Activated naive CD4-positive, alpha-beta T cell treated with anti-CD3 and anti-CD28 coated beads, Interleukin-2, amount 10 ng/mL, durations not matched to agents 7 days and 5 days (primary cell): Measurements from ENCODE around the gene SLC38A9.

ENCODE experiments used
- CTCF ChIA-PET: fragments of 350-600 bp; sonication (Branson Sonifier 250); formaldehyde crosslinking; loops from one replicate; lab custom pipeline; 2021; ENCODE audit warnings: antibody characterized with exemption; lab: Charles Lee
- DNase-seq: peaks from one replicate; pipeline ENCODE4 v3.0.0-alpha.2; 2020
- H3K27ac Mint-ChIP-seq: one replicate; pipeline ENCODE4 v1.8.0; 2021; ENCODE audit warnings: mild to moderate bottlenecking, moderate library complexity, mixed read lengths
- H3K27me3 Mint-ChIP-seq: one replicate; pipeline ENCODE4 v1.8.0; 2021; ENCODE audit warnings: mild to moderate bottlenecking, mixed read lengths
- H3K36me3 Mint-ChIP-seq: one replicate; pipeline ENCODE4 v1.8.0; 2021; ENCODE audit warnings: mixed read lengths
- H3K4me1 Mint-ChIP-seq: one replicate; pipeline ENCODE4 v1.8.0; 2021; ENCODE audit warnings: mixed read lengths
- H3K4me3 Mint-ChIP-seq: one replicate; pipeline ENCODE4 v1.8.0; 2021; ENCODE audit warnings: mild to moderate bottlenecking, moderate library complexity, mixed read lengths
- H3K9me3 Mint-ChIP-seq: one replicate; pipeline ENCODE4 v1.8.0; 2021; ENCODE audit warnings: mixed read lengths

The SLC38A9 gene

DNA sequence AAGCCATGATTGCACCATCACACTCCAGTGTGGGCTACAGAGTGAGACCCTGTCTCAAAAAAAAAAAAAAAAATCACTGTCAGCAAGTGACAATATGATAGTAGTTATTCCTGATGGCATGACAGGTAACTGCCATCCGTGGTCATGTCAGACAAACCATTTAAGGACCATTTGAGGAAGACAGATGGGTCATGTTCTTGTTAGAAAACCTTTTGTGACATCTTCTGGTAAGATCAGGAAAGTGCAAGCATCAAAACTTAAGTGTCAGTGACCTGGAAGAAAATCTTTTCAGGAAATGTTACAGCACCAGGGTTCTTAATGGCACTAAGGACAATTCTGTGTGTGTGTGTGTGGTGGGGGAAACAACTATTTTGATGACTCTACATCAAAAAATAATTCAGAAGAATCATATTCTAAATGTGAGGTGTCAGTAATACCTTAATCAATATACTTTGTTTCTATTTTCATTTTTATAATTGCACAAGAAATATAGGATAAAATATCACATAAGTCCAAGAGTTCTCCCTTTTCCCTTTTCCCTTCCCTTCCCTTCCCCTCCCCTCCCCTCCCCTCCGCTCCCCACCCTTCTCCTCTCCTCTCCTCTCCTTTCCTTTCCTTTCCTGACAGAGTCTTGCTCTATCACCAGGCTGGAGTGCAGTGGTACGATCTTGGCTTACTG is 17.8 kb downstream of the SLC38A9 start:
- no peak for DNase-seq
- no peak overlapping the region for H3K4me3 Mint-ChIP-seq
- peaks cover 14% of the 10 kb centered on the region for H3K36me3 Mint-ChIP-seq
- no peaks in the 10 kb centered on the region for H3K27me3 Mint-ChIP-seq
- no peak overlapping the region for H3K27ac Mint-ChIP-seq
- no peaks in the 10 kb centered on the region for H3K9me3 Mint-ChIP-seq
- CTCF ChIA-PET: interaction anchor here (0.7 to 1.1 kb wide), 3 partner anchors 11 to 352 kb away, joined by 3 read pairs; no protein-coding TSS in a partner anchor
- H3K4me1 Mint-ChIP-seq: peaks cover 11% of the 10 kb centered on the region

GRCh38 chr5:55692509-55692908 is 19.6 kb downstream of the SLC38A9 start:
- Mint-ChIP-seq H3K27me3 (no peaks in the 10 kb centered on the region), H3K4me1 (peaks cover 10% of the 10 kb centered on the region), H3K36me3 (peaks cover 13% of the 10 kb centered on the region), H3K9me3 (no peaks in the 10 kb centered on the region), H3K4me3 (no peak overlapping the region), H3K27ac (no peak overlapping the region)
- no peak for DNase-seq
- CTCF ChIA-PET: interaction anchor here (0.6 to 3.0 kb wide), 28 partner anchors 8 to 521 kb away, joined by 3 to 14 read pairs (median 4); no protein-coding TSS in a partner anchor

GRCh38 chr5:55692106-55692417 is 20.1 kb downstream of the SLC38A9 start:
- H3K27ac Mint-ChIP-seq: no peak overlapping the region
- no peak overlapping the region for H3K4me3 Mint-ChIP-seq
- H3K36me3 Mint-ChIP-seq: peaks cover 9% of the 10 kb centered on the region
- H3K27me3 Mint-ChIP-seq: no peaks in the 10 kb centered on the region
- CTCF ChIA-PET: interaction anchor here (0.6 to 3.0 kb wide), 34 partner anchors 9 to 1152 kb away, joined by 3 to 14 read pairs (median 4); no protein-coding TSS in a partner anchor
- peaks cover 10% of the 10 kb centered on the region for H3K4me1 Mint-ChIP-seq
- H3K9me3 Mint-ChIP-seq: no peaks in the 10 kb centered on the region
- no peak for DNase-seq

- Mint-ChIP-seq H3K4me1 (peaks cover 10% of the 10 kb centered on the region), H3K36me3 (peaks cover 6% of the 10 kb centered on the region), H3K4me3 (no peak overlapping the region), H3K9me3 (no peaks in the 10 kb centered on the region), H3K27me3 (no peaks in the 10 kb centered on the region), H3K27ac (no peak overlapping the region)
- no peak for DNase-seq
- CTCF ChIA-PET: interaction anchor here (0.6 to 3.0 kb wide), 39 partner anchors 9 to 1153 kb away, joined by 3 to 14 read pairs (median 4); no protein-coding TSS in a partner anchor
These were observed 20.6 kb downstream of the SLC38A9 start for GRCh38 chr5:55691265-55692105.

- CTCF ChIA-PET: no interaction called here
- DNase-seq: no peak
- H3K27ac Mint-ChIP-seq: no peak overlapping the region
These were observed 30.1 kb downstream of the SLC38A9 start for GRCh38 chr5:55682071-55682470.

DNA sequence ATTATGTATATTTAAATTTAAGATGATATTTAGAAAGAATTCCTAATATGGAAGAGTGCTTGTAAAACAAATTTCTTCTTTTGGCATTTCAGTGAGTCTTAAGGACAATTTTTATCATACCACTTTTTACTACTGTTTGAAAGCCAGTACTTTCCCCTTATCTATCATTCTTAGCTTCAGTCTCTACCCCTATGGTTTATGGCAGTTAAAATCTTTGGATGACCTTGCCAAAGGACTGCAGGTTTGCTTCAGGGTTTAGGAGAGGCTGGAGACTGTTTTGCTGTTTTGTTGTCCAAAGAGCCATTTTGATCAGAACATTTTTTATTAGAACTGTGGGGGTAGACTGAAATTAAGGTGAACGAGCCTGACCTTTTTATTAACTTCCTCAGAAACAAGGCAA is 30.8 kb downstream of the SLC38A9 start:
- H3K4me3 Mint-ChIP-seq: no peak overlapping the region
- peaks cover 4% of the 10 kb centered on the region for H3K4me1 Mint-ChIP-seq
- H3K9me3 Mint-ChIP-seq: no peaks in the 10 kb centered on the region
- no peaks in the 10 kb centered on the region for H3K27me3 Mint-ChIP-seq
- no peak for DNase-seq
- CTCF ChIA-PET: interaction anchor here (1.1 kb wide), 1 partner anchor 775 kb away, joined by 3 read pairs; no protein-coding TSS in a partner anchor
- peaks cover 7% of the 10 kb centered on the region for H3K36me3 Mint-ChIP-seq
- H3K27ac Mint-ChIP-seq: no peak overlapping the region

More at GRCh38 chr5:55682071-55682470, 30.1 kb downstream of the SLC38A9 start:
- H3K27me3 Mint-ChIP-seq: no peaks in the 10 kb centered on the region
- peaks cover 7% of the 10 kb centered on the region for H3K36me3 Mint-ChIP-seq
- H3K9me3 Mint-ChIP-seq: no peaks in the 10 kb centered on the region
- H3K4me3 Mint-ChIP-seq: no peak overlapping the region
- H3K4me1 Mint-ChIP-seq: peaks cover 4% of the 10 kb centered on the region

DNA sequence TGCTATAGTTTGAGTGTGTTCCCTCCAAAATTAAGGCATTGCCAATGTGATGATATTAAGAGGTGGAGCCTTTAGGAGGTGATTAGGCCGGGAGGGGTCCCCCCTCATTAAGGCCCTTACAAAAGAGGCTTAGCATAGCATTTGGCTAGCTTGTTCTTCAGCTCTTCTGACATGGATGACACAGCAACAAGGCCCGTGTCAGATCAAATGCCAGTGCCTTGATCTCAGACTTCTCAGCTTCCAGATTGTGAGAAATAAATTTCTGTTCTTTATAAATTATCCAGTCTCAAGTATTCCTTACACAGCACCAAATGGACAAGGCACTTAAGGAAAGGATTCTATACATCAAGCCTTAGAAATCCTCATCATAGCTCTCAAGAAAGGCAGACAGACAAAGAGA is 31.8 kb downstream of the SLC38A9 start:
- no peaks in the 10 kb centered on the region for H3K27me3 Mint-ChIP-seq
- H3K36me3 Mint-ChIP-seq: peaks cover 3% of the 10 kb centered on the region
- no peak overlapping the region for H3K27ac Mint-ChIP-seq
- no peak overlapping the region for H3K4me3 Mint-ChIP-seq
- peaks cover 4% of the 10 kb centered on the region for H3K4me1 Mint-ChIP-seq
- CTCF ChIA-PET: interaction anchor here (1.1 kb wide), 1 partner anchor 774 kb away, joined by 3 read pairs; no protein-coding TSS in a partner anchor
- no peak for DNase-seq
- H3K9me3 Mint-ChIP-seq: no peaks in the 10 kb centered on the region

- CTCF ChIA-PET: no interaction called here
- H3K27ac Mint-ChIP-seq: no peak overlapping the region
- H3K36me3 Mint-ChIP-seq: peaks cover 3% of the 10 kb centered on the region
- no peaks in the 10 kb centered on the region for H3K27me3 Mint-ChIP-seq
- no peak overlapping the region for H3K4me3 Mint-ChIP-seq
- H3K4me1 Mint-ChIP-seq: peaks cover 4% of the 10 kb centered on the region
- no peaks in the 10 kb centered on the region for H3K9me3 Mint-ChIP-seq
- DNase-seq: no peak
These were observed 32.6 kb downstream of the SLC38A9 start for GRCh38 chr5:55679556-55679955.

DNA sequence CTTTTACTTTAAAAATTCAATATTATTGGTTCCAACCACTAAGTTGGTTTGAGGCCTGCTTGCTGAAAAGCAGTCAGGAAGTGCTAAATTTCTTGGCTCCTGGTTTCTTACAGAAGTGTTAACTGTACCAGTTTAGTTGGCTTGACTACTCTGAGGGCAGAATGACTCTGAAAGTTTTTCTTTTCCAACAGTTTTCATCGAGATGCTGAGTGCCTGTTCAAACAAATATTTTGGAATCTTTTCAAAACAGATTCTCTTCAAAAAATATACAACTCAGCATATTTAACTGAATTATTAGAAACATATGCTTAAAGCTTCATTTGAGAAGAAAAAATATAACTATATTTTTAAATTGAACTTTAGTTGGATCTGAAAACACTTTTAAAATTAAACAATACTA is 37.0 kb downstream of the SLC38A9 start:
- Mint-ChIP-seq H3K36me3 (peaks cover 8% of the 10 kb centered on the region), H3K27ac (no peak overlapping the region), H3K4me1 (peaks cover 7% of the 10 kb centered on the region), H3K27me3 (no peaks in the 10 kb centered on the region), H3K4me3 (no peak overlapping the region), H3K9me3 (no peaks in the 10 kb centered on the region)
- no peak for DNase-seq
- CTCF ChIA-PET: no interaction called here

DNA sequence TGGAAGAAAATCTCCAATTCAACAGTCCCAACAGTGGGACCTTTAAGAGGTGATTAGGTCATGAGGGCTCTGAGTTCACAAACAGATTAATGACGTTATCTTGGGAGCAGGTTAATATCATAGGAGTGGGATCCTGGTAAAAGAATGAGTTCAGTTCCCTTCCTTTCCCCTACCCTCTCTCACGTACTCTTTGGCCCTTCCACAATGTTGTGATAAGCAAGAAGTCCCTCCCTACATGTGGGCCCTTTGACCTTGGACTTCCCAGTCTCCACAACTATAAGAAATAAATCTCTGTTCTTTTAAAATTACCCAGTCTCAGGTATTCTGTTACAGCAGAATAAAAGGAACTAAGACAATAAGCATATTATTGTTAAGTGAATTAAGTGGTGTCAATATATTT is 37.8 kb downstream of the SLC38A9 start:
- H3K4me3 Mint-ChIP-seq: no peak overlapping the region
- no peak for DNase-seq
- peaks cover 7% of the 10 kb centered on the region for H3K4me1 Mint-ChIP-seq
- peaks cover 8% of the 10 kb centered on the region for H3K36me3 Mint-ChIP-seq
- no peak overlapping the region for H3K27ac Mint-ChIP-seq
- no peaks in the 10 kb centered on the region for H3K27me3 Mint-ChIP-seq
- CTCF ChIA-PET: no interaction called here
- H3K9me3 Mint-ChIP-seq: no peaks in the 10 kb centered on the region

DNA sequence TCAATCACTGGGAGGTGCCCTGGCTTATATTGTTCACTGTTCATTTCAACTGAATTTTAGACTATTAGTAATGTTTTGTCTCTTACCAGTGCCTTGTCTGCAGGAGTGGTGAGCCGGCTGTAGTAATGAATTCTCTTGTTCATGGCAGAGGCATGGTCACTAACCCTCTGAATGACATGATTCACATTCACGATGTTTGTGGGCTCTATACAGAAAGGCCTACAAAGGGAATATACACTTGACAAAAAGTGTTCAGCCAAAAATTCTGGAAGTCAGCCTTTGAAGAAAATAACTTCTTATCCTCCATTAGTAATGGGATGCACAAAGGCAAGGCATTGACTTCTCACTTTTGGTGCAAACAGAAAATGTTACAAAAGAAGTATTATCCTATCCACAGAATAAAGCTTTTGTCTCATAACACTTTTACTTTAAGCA is 39.6 kb downstream of the SLC38A9 start:
- DNase-seq: no peak
- no peaks in the 10 kb centered on the region for H3K9me3 Mint-ChIP-seq

GRCh38 chr5:55671975-55672374 is 40.1 kb downstream of the SLC38A9 start:
- peaks cover 3% of the 10 kb centered on the region for H3K4me1 Mint-ChIP-seq

More for the DNA sequence above, 39.6 kb downstream of the SLC38A9 start:
- Mint-ChIP-seq H3K27me3 (no peaks in the 10 kb centered on the region), H3K36me3 (peaks cover 14% of the 10 kb centered on the region), H3K4me3 (no peak overlapping the region), H3K4me1 (peaks cover 3% of the 10 kb centered on the region), H3K27ac (no peak overlapping the region)
- CTCF ChIA-PET: interaction anchor here (0.7 kb wide), 1 partner anchor 709 kb away, joined by 3 read pairs; no protein-coding TSS in a partner anchor

GRCh38 chr5:55668356-55668755 is 43.8 kb downstream of the SLC38A9 start:
- Mint-ChIP-seq H3K9me3 (no peaks in the 10 kb centered on the region), H3K27me3 (no peaks in the 10 kb centered on the region), H3K4me3 (no peak overlapping the region), H3K36me3 (peaks cover 18% of the 10 kb centered on the region), H3K4me1 (peaks cover 3% of the 10 kb centered on the region), H3K27ac (no peak overlapping the region)
- DNase-seq: no peak
- CTCF ChIA-PET: no interaction called here

More at GRCh38 chr5:55671975-55672374, 40.1 kb downstream of the SLC38A9 start:
- H3K4me3 Mint-ChIP-seq: no peak overlapping the region
- CTCF ChIA-PET: interaction anchor here (0.7 kb wide), 1 partner anchor 709 kb away, joined by 3 read pairs; no protein-coding TSS in a partner anchor
- no peaks in the 10 kb centered on the region for H3K9me3 Mint-ChIP-seq
- H3K27me3 Mint-ChIP-seq: no peaks in the 10 kb centered on the region
- DNase-seq: no peak
- no peak overlapping the region for H3K27ac Mint-ChIP-seq
- H3K36me3 Mint-ChIP-seq: peaks cover 14% of the 10 kb centered on the region

GRCh38 chr5:55667938-55668337 is 44.2 kb downstream of the SLC38A9 start:
- H3K4me1 Mint-ChIP-seq: no peaks in the 10 kb centered on the region
- H3K36me3 Mint-ChIP-seq: peaks cover 15% of the 10 kb centered on the region
- no peak overlapping the region for H3K27ac Mint-ChIP-seq
- CTCF ChIA-PET: interaction anchor here (1.3 kb wide), 1 partner anchor 508 kb away, joined by 3 read pairs; the partner anchor contains the start of gene GPX8
- DNase-seq: no peak
- no peaks in the 10 kb centered on the region for H3K9me3 Mint-ChIP-seq
- no peaks in the 10 kb centered on the region for H3K27me3 Mint-ChIP-seq
- H3K4me3 Mint-ChIP-seq: no peak overlapping the region
